Muscle layer of duodenum (tissue), 2 donors: ENCODE measurements around the gene RNF217.
A peak's percentile ranks its signal among the peaks of the same experiment; 100 is the strongest.

ENCODE experiments used
- H3K27ac ChIP-seq: one replicate; pipeline ENCODE4 v1.7.0; 2013; ENCODE audit warnings: mild to moderate bottlenecking, low read length
- H3K27me3 ChIP-seq: one replicate; pipeline ENCODE4 v1.7.0; 2013; ENCODE audit warnings: low read depth, mild to moderate bottlenecking, control low read depth, low read length
- H3K36me3 ChIP-seq, 2 donors: one replicate each; pipeline ENCODE4 v1.7.0; 2013; ENCODE audit warnings: low read length in 2 of 2, control low read depth in 1 of 2, mild to moderate bottlenecking in 1 of 2; ENCODE audit not compliant: insufficient read depth in 2 of 2, control insufficient read depth in 1 of 2
- H3K4me1 ChIP-seq, 2 donors: one replicate each; pipeline ENCODE4 v1.7.0; 2013; ENCODE audit warnings: low read length in 2 of 2, mild to moderate bottlenecking in 2 of 2, control low read depth in 1 of 2, moderate library complexity in 1 of 2; ENCODE audit not compliant: insufficient read depth in 2 of 2, control insufficient read depth in 1 of 2
- H3K4me3 ChIP-seq, 2 donors: one replicate each; pipeline ENCODE4 v1.7.0; 2013; ENCODE audit warnings: low read length in 2 of 2, low read depth in 1 of 2, mild to moderate bottlenecking in 1 of 2
- H3K9me3 ChIP-seq, 2 donors: one replicate each; pipeline ENCODE4 v1.7.0; 2013; ENCODE audit warnings: low read length in 2 of 2, control low read depth in 1 of 2, mild to moderate bottlenecking in 1 of 2; ENCODE audit not compliant: control insufficient read depth in 1 of 2
- donor health status: healthy.

Gene RNF217

DNA sequence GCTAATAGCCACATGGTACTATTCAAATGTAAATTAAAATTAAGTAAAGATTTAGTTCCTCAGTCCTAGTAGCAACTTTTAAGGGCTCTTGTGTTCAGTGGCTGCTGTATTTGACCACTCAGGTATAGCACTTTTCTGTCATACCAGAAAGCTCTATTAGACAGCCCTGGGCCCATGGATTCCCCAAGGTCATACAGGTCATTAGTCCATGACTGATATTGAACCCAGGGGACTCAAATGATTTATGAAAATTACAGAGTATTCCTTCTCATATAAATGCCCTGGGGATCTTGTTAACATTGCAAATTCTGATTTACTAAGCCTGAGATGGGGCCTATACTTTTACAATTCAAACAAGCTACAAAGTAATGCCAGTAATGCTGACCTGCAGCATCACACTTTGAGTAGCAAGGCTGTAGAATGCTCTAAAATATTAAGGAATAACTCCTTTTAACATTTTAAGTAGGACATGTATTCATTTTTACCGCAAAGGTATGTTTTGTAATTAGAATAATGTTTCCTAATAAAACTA is 29.6 kb downstream of the RNF217 start:
- no peaks in the 10 kb centered on the region for H3K36me3 ChIP-seq
- H3K4me3 ChIP-seq: no peak overlapping the region
- no peaks in the 10 kb centered on the region for H3K4me1 ChIP-seq
- no peaks in the 10 kb centered on the region for H3K27me3 ChIP-seq
- H3K27ac ChIP-seq: no peak overlapping the region
- no peaks in the 10 kb centered on the region for H3K9me3 ChIP-seq

DNA sequence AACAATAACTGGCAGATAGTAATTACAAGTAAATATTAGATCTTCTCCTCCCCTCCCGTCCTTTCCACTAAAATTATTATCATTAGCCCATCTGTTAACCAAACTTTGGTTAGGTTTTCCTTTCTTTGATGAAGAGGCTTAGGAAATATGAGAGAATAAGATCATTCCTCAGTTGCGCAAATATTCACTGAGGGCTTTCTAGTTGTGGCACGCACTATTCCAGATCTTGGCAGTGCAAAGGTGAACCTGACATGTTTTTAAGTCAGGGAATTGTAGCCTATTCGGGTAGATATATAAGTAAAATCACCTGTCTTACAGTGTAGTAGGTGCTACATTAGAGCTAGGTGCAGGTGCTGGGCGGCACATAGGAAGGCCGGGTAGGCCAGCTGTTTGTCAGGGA is 31.1 kb downstream of the RNF217 start:
- Histone ChIP-seq H3K4me3 (no peak overlapping the region), H3K36me3 (no peaks in the 10 kb centered on the region), H3K27me3 (no peaks in the 10 kb centered on the region), H3K27ac (no peak overlapping the region), H3K4me1 (no peaks in the 10 kb centered on the region), H3K9me3 (no peaks in the 10 kb centered on the region)

DNA sequence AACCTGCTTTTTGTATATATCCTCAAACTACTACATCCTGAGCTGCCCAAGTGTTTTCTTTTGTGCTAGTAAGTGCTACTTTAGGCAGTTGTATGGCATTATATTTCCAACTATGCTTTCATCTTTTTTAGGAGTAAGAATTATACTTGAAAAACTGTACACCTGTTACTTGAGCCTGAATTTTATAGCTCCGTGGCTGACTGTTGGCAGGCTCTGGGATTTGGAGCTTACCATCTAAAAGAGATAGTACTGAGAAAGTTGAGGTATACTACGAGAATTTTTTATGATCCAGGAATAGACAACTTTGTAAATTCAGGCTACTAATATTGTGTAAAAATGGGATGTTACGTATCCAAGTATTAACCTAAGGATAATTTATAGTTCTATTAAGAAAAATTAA is 32.4 kb downstream of the RNF217 start:
- H3K4me1 ChIP-seq: peaks cover 0 to 4% of the 10 kb centered on the region in 2 donors
- no peaks in the 10 kb centered on the region for H3K27me3 ChIP-seq
- H3K36me3 ChIP-seq: no peaks in the 10 kb centered on the region
- no peak overlapping the region for H3K27ac ChIP-seq
- H3K4me3 ChIP-seq: no peak overlapping the region
- H3K9me3 ChIP-seq: no peaks in the 10 kb centered on the region

DNA sequence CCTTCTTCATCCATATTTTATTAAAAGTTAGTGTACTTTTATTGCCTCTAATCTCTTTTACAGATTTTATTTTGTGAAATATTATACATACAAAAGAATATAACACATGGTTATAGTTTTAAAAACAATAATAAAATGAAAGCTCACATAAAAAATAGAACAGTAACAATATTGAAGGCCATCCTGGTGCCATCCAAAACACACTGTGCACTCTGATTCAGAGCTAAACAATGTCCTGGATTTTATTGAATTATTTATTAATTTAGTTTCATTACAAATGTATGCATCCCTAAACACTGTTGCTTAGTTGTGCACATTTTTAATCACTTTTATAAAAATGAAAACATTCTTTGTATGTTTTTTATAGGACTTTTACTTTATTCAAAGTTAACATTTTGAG is 32.9 kb downstream of the RNF217 start:
- H3K27me3 ChIP-seq: no peaks in the 10 kb centered on the region
- H3K36me3 ChIP-seq: no peaks in the 10 kb centered on the region
- peaks cover 0 to 4% of the 10 kb centered on the region in 2 donors for H3K4me1 ChIP-seq
- no peak overlapping the region for H3K4me3 ChIP-seq
- no peaks in the 10 kb centered on the region for H3K9me3 ChIP-seq
- H3K27ac ChIP-seq: no peak overlapping the region

DNA sequence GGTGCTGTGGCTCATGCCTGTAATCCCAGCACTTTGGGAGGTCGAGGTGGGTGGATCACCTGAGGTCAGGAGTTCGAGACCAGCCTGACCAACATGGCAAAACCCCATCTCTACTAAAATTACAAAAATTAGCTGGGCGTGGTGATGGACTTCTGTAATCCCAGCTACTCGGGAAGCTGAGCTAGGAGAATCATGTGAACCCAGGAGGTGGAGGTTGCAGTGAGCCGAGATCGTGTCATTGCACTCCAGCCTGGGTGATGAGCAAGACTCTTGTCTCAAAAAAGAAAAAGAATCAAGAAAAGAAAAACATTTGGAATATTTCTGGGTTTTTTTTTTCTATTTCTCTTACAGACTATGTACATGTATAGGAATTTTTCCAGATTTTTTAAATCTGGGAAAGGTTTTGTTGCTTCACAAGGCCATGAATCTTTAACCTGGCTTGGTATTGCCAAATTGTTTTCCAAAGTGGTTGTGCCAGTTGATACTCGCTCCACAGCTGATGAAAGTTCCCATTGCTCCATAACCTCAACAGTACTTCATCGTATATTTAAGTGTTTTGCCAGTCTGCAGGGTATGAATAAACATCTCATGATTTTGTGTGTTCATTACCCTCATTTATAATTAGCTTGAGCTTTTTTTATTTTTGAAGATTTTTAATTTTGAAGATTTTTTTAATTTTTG is 33.5 kb downstream of the RNF217 start:
- no peak overlapping the region for H3K27ac ChIP-seq
- no peaks in the 10 kb centered on the region for H3K27me3 ChIP-seq
- H3K36me3 ChIP-seq: no peaks in the 10 kb centered on the region
- no peak overlapping the region for H3K4me3 ChIP-seq
- H3K9me3 ChIP-seq: no peaks in the 10 kb centered on the region
- peaks cover 0 to 4% of the 10 kb centered on the region in 2 donors for H3K4me1 ChIP-seq

DNA sequence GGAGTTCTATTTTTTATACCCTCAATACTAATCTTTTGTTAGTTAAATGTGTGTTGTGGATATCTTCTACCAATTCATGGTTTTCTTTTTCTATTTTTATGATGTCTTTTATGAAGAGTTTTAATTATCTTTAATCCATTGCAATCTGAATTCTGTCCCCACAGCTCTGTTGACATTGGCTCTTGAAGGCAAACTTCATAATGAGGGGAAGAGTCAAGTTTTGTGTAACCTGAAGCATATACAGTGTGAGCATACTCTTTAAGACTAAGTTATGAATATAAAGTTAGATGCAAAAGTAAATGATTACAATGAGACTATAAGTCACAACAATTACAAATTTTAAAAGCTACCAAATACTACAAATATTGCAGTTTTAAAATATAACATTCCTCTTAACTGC is 34.2 kb downstream of the RNF217 start:
- Histone ChIP-seq H3K27me3 (no peaks in the 10 kb centered on the region), H3K4me1 (peaks cover 0 to 4% of the 10 kb centered on the region in 2 donors), H3K36me3 (no peaks in the 10 kb centered on the region), H3K4me3 (no peak overlapping the region), H3K9me3 (no peaks in the 10 kb centered on the region), H3K27ac (no peak overlapping the region)

DNA sequence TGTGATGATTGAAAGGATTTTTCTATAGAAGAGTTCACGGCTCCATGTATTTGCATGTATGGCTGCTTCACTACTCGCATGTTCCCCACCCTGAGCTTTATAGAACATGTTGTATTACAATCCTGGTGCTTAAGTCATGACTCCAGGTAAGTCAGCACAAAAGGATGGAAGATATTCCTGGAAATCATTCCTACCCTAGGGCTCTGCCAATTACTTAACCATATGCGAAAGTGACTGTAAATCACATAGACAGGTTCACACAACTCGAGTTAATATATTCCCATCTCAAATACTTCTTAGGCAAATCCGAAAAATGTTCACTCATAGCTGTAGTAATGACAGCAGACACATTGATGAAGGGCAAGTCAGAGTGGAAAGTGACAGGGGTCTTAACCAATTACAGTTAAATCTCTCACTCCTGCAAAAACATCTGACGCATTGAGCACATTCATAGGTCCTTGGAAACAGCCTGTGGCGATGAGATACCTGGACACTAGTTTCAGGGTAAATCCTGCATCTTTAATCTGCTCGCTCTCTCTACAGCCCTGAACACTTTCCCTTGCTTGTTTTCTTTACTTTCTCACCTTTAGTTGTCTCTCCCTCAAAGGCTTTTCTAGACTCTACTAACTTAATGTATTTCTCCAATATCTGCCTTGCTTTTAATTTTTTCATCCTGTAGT is 35.1 kb downstream of the RNF217 start:
- peaks cover 3 to 4% of the 10 kb centered on the region in 2 donors for H3K4me1 ChIP-seq
- H3K27me3 ChIP-seq: no peaks in the 10 kb centered on the region
- no peak overlapping the region for H3K4me3 ChIP-seq
- no peaks in the 10 kb centered on the region for H3K9me3 ChIP-seq
- no peak overlapping the region for H3K27ac ChIP-seq
- H3K36me3 ChIP-seq: no peaks in the 10 kb centered on the region

DNA sequence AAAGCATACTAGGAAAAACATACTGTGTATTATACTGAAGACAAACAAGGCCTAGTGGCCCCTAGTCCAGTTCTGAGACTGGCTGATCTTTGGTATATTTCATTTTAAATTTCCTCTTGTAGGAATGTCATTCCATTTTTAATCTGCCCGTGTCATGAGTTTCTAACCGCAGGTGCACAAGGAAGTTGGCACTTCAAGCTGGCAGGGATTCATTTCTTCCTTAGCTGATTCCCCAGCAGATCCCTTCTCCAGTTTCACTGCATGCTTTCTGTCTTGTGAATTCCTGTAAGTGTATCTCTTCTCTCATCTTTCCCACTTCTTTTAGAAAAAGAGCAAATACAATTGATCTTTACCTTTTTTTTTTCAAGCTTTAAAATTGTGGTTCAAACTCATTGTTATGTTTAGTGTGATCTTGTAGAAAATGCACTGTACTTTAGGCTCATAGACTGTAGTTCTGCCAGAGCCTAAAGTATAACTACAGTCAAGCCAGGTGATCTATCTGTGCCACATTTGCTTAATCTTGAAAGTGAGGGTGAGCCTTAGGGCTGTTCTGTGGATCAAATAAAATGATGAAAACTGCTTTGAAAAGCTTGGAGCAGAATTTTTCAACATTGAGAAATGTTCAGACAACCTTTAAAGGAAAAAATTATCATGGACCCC is 37.0 kb downstream of the RNF217 start:
- H3K27ac ChIP-seq: no peak overlapping the region
- H3K4me1 ChIP-seq: peaks cover 5 to 9% of the 10 kb centered on the region in 2 donors
- H3K27me3 ChIP-seq: no peaks in the 10 kb centered on the region
- no peaks in the 10 kb centered on the region for H3K36me3 ChIP-seq
- H3K4me3 ChIP-seq: no peak overlapping the region
- no peaks in the 10 kb centered on the region for H3K9me3 ChIP-seq

DNA sequence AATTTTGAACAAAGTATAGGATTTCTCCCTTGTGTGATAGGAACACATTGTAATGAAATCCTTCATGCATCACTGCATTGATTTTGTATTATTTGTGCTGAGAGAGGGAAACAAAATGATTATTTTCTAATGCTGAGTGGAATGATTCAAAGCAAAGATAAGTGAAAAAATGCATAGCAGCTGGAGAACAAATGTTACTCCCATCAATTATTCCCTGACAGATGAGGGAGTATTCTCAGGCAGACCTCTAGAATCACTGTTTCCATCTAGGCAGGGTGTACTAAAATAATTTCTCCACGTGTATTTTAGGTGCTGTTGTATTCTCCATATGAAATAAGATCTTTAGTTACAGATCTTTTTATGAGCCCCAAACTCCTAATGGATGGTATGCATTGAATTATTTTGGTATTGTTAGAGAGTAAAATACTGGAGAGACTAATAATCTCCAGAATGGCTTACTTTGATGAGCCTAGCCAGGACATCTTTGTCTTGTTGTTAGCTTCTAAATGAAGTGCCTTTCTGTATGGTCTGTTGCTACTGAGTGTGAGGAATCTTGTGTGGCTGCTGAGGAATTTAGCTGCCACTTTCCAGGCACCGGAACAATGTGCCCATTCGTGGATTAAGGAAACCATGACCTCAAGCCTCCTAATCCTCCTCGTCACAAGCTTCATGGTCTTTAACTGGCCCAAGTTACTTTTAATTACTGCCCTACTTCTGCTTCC is 39.6 kb downstream of the RNF217 start:
- H3K27ac ChIP-seq: peak overlapping the region; percentile 28
- no peaks in the 10 kb centered on the region for H3K36me3 ChIP-seq
- no peaks in the 10 kb centered on the region for H3K27me3 ChIP-seq
- H3K4me3 ChIP-seq: peak overlapping the region; percentile 38 to 44
- peaks cover 5 to 9% of the 10 kb centered on the region in 2 donors for H3K4me1 ChIP-seq
- H3K9me3 ChIP-seq: no peaks in the 10 kb centered on the region

DNA sequence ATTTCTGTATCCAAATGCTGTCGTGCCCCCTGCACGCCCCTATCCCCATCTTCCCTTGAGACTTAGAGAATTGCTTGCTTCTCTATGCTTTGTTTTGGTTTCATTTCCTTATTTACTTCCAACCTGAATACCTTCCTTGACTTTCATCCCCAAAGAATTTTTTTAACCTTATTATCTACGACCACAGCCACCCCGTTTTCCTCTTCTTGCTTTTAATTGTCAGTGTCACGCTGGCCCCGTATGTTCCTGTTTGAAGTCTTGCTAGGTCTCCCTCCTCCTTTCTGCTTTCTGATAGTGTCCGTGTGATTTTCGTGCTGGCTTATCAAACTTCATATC is 40.1 kb downstream of the RNF217 start:
- H3K36me3 ChIP-seq: no peaks in the 10 kb centered on the region
- H3K4me1 ChIP-seq: peaks cover 5 to 9% of the 10 kb centered on the region in 2 donors
- peak overlapping the region; percentile 38 to 44 for H3K4me3 ChIP-seq
- no peaks in the 10 kb centered on the region for H3K9me3 ChIP-seq
- H3K27me3 ChIP-seq: no peaks in the 10 kb centered on the region
- peak overlapping the region; percentile 28 for H3K27ac ChIP-seq

DNA sequence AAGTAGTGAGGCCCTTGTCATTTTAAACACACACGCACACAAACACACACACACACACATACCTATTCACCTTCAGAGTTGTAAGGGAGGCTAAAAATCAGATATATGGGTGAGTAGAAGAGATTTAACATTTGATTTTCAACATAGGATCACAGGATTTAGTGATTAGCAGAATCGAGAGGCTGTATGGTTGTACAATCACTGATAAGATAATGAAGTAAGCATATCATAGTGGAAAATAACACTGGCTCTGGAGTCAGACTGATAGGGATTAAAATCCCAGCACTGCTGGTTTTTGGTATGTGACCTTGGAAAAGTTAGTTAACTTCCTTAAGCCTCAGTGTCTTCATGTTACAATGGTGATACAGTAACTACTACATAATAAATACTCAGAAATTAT is 40.8 kb downstream of the RNF217 start:
- no peaks in the 10 kb centered on the region for H3K36me3 ChIP-seq
- H3K27me3 ChIP-seq: no peaks in the 10 kb centered on the region
- H3K27ac ChIP-seq: peak overlapping the region; percentile 28
- H3K9me3 ChIP-seq: no peaks in the 10 kb centered on the region
- H3K4me1 ChIP-seq: peaks cover 5 to 9% of the 10 kb centered on the region in 2 donors
- no peak overlapping the region for H3K4me3 ChIP-seq
